Rectal smooth muscle tissue (tissue), 1 donor: ENCODE data around the gene INSYN2B.

Source experiments
- H3K27ac ChIP-seq: one replicate; pipeline ENCODE4 v1.7.0; 2013; ENCODE audit warnings: low read depth, low read length, inconsistent platforms
- H3K27me3 ChIP-seq: one replicate; pipeline ENCODE4 v1.7.0; 2013; ENCODE audit warnings: low read length; ENCODE audit not compliant: control insufficient read depth, insufficient read depth
- H3K36me3 ChIP-seq: one replicate; pipeline ENCODE4 v1.7.0; 2013; ENCODE audit warnings: low read length; ENCODE audit not compliant: control insufficient read depth, insufficient read depth
- H3K4me1 ChIP-seq: one replicate; pipeline ENCODE4 v1.7.0; 2013; ENCODE audit warnings: low read length; ENCODE audit not compliant: control insufficient read depth, insufficient read depth
- H3K4me3 ChIP-seq: one replicate; pipeline ENCODE4 v1.7.0; 2013; ENCODE audit warnings: low read length
- H3K9ac ChIP-seq: one replicate; pipeline ENCODE4 v1.7.0; 2013; ENCODE audit warnings: low read length

INSYN2B gene

GRCh38 chr5:169904059-169904458 is 76.2 kb downstream of the INSYN2B start:
- no peak overlapping the region for H3K4me3 ChIP-seq
- H3K27ac ChIP-seq = no peak overlapping the region
- H3K36me3 ChIP-seq = no peaks in the 10 kb centered on the region
- no peak overlapping the region for H3K9ac ChIP-seq
- no peaks in the 10 kb centered on the region for H3K27me3 ChIP-seq
- no peaks in the 10 kb centered on the region for H3K4me1 ChIP-seq

- Histone ChIP-seq H3K27me3 (no peaks in the 10 kb centered on the region), H3K4me3 (no peak overlapping the region), H3K4me1 (no peaks in the 10 kb centered on the region), H3K36me3 (no peaks in the 10 kb centered on the region), H3K27ac (no peak overlapping the region), H3K9ac (no peak overlapping the region)
Observed at GRCh38 chr5:169901896-169902295, 78.4 kb downstream of the INSYN2B start.

DNA sequence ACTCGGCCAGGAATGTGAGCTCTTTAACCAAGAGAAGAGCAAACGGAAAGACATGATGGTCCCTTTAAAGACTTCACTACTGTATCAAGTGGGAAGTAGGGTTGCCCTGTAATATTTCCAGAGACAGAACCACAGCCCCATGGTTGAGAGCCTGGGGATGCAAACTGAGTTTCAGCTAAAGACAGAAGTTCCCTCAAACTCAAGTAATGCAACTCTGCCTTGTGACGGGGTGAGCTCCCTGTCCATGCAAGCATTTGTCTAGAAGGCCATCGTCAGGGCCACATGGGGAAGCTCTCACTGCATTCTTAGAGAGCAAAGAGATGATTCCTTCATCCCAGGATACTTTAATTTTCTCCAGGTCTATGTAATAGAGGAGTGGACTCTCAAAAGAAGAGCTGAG is 82.8 kb downstream of the INSYN2B start:
- no peaks in the 10 kb centered on the region for H3K4me1 ChIP-seq
- H3K27me3 ChIP-seq = no peaks in the 10 kb centered on the region
- no peak overlapping the region for H3K27ac ChIP-seq
- no peak overlapping the region for H3K4me3 ChIP-seq
- no peaks in the 10 kb centered on the region for H3K36me3 ChIP-seq
- H3K9ac ChIP-seq = no peak overlapping the region

DNA sequence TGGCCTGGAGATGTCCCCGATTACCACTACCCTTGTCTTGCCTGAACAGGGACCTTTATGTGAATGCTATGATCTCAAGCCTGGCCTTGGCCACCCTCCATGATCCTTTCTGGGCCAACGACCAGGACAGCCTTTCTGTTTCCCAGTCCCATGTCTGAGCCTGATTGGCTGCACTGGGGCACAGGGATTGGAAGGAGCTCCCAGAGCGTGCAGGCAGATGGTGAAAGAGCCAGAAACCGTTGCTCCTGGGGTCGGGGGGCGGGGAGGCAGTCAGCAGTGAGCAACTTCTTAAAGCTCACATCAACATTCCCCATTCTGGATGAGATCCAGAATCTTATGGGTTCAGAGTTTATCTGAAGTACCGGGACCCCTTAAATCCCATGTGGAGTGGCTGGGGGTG is 84.4 kb downstream of the INSYN2B start:
- Histone ChIP-seq H3K27ac (no peak overlapping the region), H3K4me3 (no peak overlapping the region), H3K27me3 (no peaks in the 10 kb centered on the region), H3K9ac (no peak overlapping the region), H3K4me1 (no peaks in the 10 kb centered on the region), H3K36me3 (no peaks in the 10 kb centered on the region)

- no peaks in the 10 kb centered on the region for H3K4me1 ChIP-seq
- H3K27me3 ChIP-seq = no peaks in the 10 kb centered on the region
- no peak overlapping the region for H3K27ac ChIP-seq
- no peak overlapping the region for H3K4me3 ChIP-seq
- H3K36me3 ChIP-seq = no peaks in the 10 kb centered on the region
- H3K9ac ChIP-seq = no peak overlapping the region
Observed at GRCh38 chr5:169893571-169893970, 86.7 kb downstream of the INSYN2B start.

GRCh38 chr5:169893010-169893409 is 87.3 kb downstream of the INSYN2B start:
- Histone ChIP-seq H3K4me3 (no peak overlapping the region), H3K27ac (no peak overlapping the region), H3K27me3 (no peaks in the 10 kb centered on the region), H3K36me3 (no peaks in the 10 kb centered on the region), H3K9ac (no peak overlapping the region), H3K4me1 (no peaks in the 10 kb centered on the region)

GRCh38 chr5:169889572-169889971 is 90.7 kb downstream of the INSYN2B start:
- Histone ChIP-seq H3K27me3 (no peaks in the 10 kb centered on the region), H3K27ac (no peak overlapping the region), H3K36me3 (no peaks in the 10 kb centered on the region), H3K4me3 (no peak overlapping the region), H3K4me1 (no peaks in the 10 kb centered on the region), H3K9ac (no peak overlapping the region)

- Histone ChIP-seq H3K36me3 (no peaks in the 10 kb centered on the region), H3K9ac (no peak overlapping the region), H3K27me3 (no peaks in the 10 kb centered on the region), H3K27ac (no peak overlapping the region), H3K4me3 (no peak overlapping the region), H3K4me1 (no peaks in the 10 kb centered on the region)
Observed at GRCh38 chr5:169886677-169887076, 93.6 kb downstream of the INSYN2B start.

DNA sequence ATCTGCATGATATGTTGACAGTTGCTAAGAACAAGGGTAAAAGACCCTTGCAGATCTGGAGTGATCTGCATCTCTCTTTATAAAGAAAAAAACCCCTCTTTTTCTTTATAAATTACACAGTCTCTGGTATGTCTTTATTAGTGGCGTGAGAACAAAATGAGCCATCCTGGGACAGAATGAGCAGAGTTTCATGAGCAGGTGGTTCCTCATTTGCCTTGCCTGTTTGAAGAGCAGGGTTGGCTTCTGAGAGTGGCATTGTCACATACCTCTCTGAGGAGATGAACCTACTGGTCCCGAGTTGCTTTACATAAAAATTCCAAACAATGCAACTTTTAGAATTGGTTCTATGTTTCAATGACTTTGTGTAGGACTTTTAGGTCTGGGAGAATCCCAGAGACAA is 94.3 kb downstream of the INSYN2B start:
- no peaks in the 10 kb centered on the region for H3K4me1 ChIP-seq
- H3K27ac ChIP-seq = no peak overlapping the region
- H3K4me3 ChIP-seq = no peak overlapping the region
- H3K27me3 ChIP-seq = no peaks in the 10 kb centered on the region
- H3K36me3 ChIP-seq = no peaks in the 10 kb centered on the region
- H3K9ac ChIP-seq = no peak overlapping the region

DNA sequence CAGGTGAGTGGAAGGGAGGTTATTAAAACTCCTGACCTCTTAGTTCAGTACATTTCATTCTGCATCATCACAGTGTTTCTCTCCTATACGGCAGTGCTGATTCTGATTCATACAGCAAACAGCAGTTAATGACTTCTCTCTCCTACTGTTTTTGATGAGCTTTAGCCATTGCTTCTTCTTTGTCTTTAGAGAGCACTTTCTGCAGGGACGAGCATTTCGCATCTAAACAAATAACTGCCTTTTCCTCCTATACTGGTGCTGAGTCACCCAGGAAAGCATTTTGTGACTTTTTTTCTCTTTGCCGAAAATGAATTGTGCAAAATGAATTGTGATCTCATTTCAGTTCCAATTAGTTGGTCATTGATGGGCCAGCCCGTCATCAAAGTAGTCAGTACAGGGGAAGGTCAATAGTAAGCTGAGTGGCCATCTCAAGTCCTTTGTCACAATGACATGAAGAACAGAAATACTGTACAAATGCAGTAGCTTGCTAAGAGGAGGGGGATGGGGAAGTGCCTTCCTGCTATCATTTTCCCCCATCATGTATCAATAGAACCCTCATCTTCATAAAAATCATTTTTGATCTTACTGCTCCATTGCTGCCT is 98.5 kb downstream of the INSYN2B start:
- Histone ChIP-seq H3K36me3 (no peaks in the 10 kb centered on the region), H3K4me3 (no peak overlapping the region), H3K27me3 (no peaks in the 10 kb centered on the region), H3K4me1 (no peaks in the 10 kb centered on the region), H3K9ac (no peak overlapping the region), H3K27ac (no peak overlapping the region)

GRCh38 chr5:169880785-169881184 is 99.5 kb downstream of the INSYN2B start:
- H3K4me3 ChIP-seq = no peak overlapping the region
- no peaks in the 10 kb centered on the region for H3K27me3 ChIP-seq
- H3K27ac ChIP-seq = no peak overlapping the region
- no peaks in the 10 kb centered on the region for H3K36me3 ChIP-seq
- H3K4me1 ChIP-seq = no peaks in the 10 kb centered on the region
- H3K9ac ChIP-seq = no peak overlapping the region

GRCh38 chr5:169880012-169880663 is 100.2 kb downstream of the INSYN2B start:
- Histone ChIP-seq H3K9ac (no peak overlapping the region), H3K27me3 (no peaks in the 10 kb centered on the region)

GRCh38 chr5:169876386-169876785 is 103.9 kb downstream of the INSYN2B start:
- no peaks in the 10 kb centered on the region for H3K27me3 ChIP-seq
- H3K9ac ChIP-seq = no peak overlapping the region
- H3K4me3 ChIP-seq = no peak overlapping the region
- no peaks in the 10 kb centered on the region for H3K4me1 ChIP-seq
- H3K36me3 ChIP-seq = no peaks in the 10 kb centered on the region
- no peak overlapping the region for H3K27ac ChIP-seq

More at GRCh38 chr5:169880012-169880663, 100.2 kb downstream of the INSYN2B start:
- Histone ChIP-seq H3K27ac (no peak overlapping the region), H3K36me3 (no peaks in the 10 kb centered on the region), H3K4me1 (no peaks in the 10 kb centered on the region), H3K4me3 (no peak overlapping the region)
